NCI-H1694 treated with DMSO at 0.1 percent for 48 hours (cell line): ENCODE measurements around the gene DGKZ.
"Not testable (repeated sequence)": the region's sequence is repeated elsewhere in the genome, so short reads cannot be mapped to it uniquely, and the experiment has no call there.

Experiments used
- DNase-seq: peaks from one replicate; lab custom pipeline; 2025; lab: John Stamatoyannopoulos, UW

Gene DGKZ

GRCh38 chr11:46366661-46367161, 19.4 kb downstream of the DGKZ start:
- DNase-seq: no peak

- DNase-seq: peak; percentile 46
Measured at GRCh38 chr11:46367244-46367915, 20.1 kb downstream of the DGKZ start.

GRCh38 chr11:46367916-46368267, 20.6 kb downstream of the DGKZ start:
- no peak for DNase-seq

GRCh38 chr11:46369458-46370152, 22.3 kb downstream of the DGKZ start:
- peak; percentile 57 for DNase-seq

- no peak for DNase-seq
Measured at GRCh38 chr11:46370253-46370652, 23.0 kb downstream of the DGKZ start.

- DNase-seq: not testable (repeated sequence)
Measured at GRCh38 chr11:46371262-46371661, 24.0 kb downstream of the DGKZ start.

- no peak for DNase-seq
Measured at GRCh38 chr11:46372086-46372485, 24.8 kb downstream of the DGKZ start.

GRCh38 chr11:46372501-46372900, 25.2 kb downstream of the DGKZ start:
- not testable (repeated sequence) for DNase-seq

- DNase-seq: no peak
Measured at GRCh38 chr11:46373787-46374740, 26.8 kb downstream of the DGKZ start.

GRCh38 chr11:46374815-46375214, 27.6 kb downstream of the DGKZ start:
- DNase-seq: no peak

GRCh38 chr11:46375392-46376101, 28.3 kb downstream of the DGKZ start:
- no peak for DNase-seq

- no peak for DNase-seq
Measured at GRCh38 chr11:46376258-46377050, 29.2 kb downstream of the DGKZ start.

- DNase-seq: no peak
Measured at GRCh38 chr11:46377290-46377689, 30.0 kb downstream of the DGKZ start.

GRCh38 chr11:46377831-46378230, 30.6 kb downstream of the DGKZ start:
- DNase-seq: no peak

GRCh38 chr11:46378296-46378695, 31.0 kb downstream of the DGKZ start:
- DNase-seq: no peak

- no peak for DNase-seq
Measured at GRCh38 chr11:46378811-46379481, 31.7 kb downstream of the DGKZ start.

- DNase-seq: not testable (repeated sequence)
Measured at GRCh38 chr11:46379482-46380293, 32.4 kb downstream of the DGKZ start.

GRCh38 chr11:46380340-46381047, 33.2 kb downstream of the DGKZ start:
- no peak for DNase-seq
